Renal pelvis (tissue), 3 donors: ENCODE data around the gene ESM1. TPM values are rescaled to one million over a fixed set of nuclear protein-coding genes. Genes with fewer than 3 reads are reported as not detected.

ENCODE experiments used
- polyA plus RNA-seq, 3 donors: library from polyadenylated mRNA; unstranded; fragments of 120-200 nt; gene quantifications; one replicate each; pipeline ENCODE4 v1.2.1, GENCODE V29; 2013; ENCODE audit not compliant: insufficient read length in 3 of 3

Gene ESM1
- polyA plus RNA-seq, 3 donors: 6.0 to 9.0 (median 8.3) TPM

Other genes with a start within 250 kb of the ESM1 start
- under 1 TPM in 1 of 3 donors, not detected in 2; 0.06 TPM for gene GZMK, start 38.7 kb upstream of the ESM1 start, polyA plus RNA-seq
- gene GZMA, start 117.1 kb upstream of the ESM1 start, polyA plus RNA-seq: under 1 TPM; 0.31 to 0.96 (median 0.43) TPM
- gene GPX8, start 174.6 kb upstream of the ESM1 start, polyA plus RNA-seq: 10 to 100 TPM; 65.4 to 76.2 (median 70.1) TPM
- gene CDC20B, start 187.6 kb upstream of the ESM1 start, polyA plus RNA-seq: under 1 TPM; 0.63 to 0.71 (median 0.64) TPM
- 1 to 10 TPM in 1 of 3 donors, under 1 TPM in 2; 0.91 to 1.4 (median 0.92) TPM for gene MCIDAS, start 241.7 kb upstream of the ESM1 start, polyA plus RNA-seq
- gene CCNO, start 248.0 kb upstream of the ESM1 start, polyA plus RNA-seq: 1 to 10 TPM; 8.2 to 10.0 (median 8.3) TPM